ENCODE results near the gene ZNF12.
"Not testable (repeated sequence)": the region's sequence is repeated elsewhere in the genome, so short reads cannot be mapped to it uniquely, and the experiment has no call there.

Gene ZNF12

GRCh38 chr7:6706666-6707407 is at the start of gene ZNF12:
Gene ZNF12 (minus strand): TSS chr7:6706947. CDS start chr7:6705173, 1,774 bp downstream.
- peak; percentile 89 for DNase-seq (ENCODE audit: low read depth)

DNA sequence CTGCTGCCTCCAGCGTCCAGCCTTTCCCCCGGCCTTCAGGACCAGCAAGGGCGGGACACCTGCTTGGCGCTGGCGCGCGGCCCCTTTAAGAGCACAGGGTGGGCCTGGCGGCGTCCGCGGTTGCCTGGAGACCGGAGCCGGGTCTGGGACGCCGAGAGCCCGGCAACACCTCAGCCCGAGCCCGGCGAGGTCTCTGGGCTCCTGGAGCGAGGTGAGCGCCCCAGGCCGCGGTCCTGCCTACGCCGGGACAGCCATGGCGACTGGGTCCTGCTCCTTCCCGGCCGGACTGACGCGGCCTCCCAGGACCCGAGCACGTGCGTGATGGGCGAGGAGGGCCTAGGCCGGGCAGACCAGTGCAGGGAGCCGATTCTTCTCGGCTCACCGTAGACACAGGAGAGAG is 47.2 kb upstream of the ZNF12 start, which contains the start of gene RSPH10B2:
TSS of gene RSPH10B2 (plus strand) at position 140 of the 400 bp plus-strand sequence. CDS start 3,575 bp downstream, outside the sequence.
- DNase-seq (ENCODE audit: low read depth), result not testable (repeated sequence)

DNA sequence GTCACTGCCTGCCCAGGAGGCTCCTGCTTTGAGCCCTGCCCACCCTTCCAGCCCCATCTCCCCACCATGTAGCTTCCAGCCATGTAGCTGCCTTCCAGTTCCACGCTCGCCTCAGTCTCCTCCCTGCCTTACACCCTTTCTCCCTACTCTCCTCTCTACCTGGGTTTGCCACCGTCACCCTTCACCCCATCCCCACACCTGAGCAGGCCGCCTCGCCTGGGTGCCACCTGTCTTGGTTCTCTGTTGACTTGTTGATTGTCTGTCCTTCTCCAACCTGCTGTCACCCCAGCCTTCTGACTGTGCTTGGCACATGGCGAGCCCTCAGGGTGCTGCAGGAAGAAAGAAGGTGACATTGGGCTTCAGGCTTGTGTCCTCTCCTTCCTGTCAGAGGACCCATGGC is 43.4 kb upstream of the ZNF12 start:
- DNase-seq (ENCODE audit: low read depth), result not testable (repeated sequence)

GRCh38 chr7:6749335-6749734 is 42.6 kb upstream of the ZNF12 start:
- not testable (repeated sequence) for DNase-seq (ENCODE audit: low read depth)

- DNase-seq (ENCODE audit: low read depth), result not testable (repeated sequence)
These were observed 37.8 kb upstream of the ZNF12 start for GRCh38 chr7:6744410-6745100.

DNA sequence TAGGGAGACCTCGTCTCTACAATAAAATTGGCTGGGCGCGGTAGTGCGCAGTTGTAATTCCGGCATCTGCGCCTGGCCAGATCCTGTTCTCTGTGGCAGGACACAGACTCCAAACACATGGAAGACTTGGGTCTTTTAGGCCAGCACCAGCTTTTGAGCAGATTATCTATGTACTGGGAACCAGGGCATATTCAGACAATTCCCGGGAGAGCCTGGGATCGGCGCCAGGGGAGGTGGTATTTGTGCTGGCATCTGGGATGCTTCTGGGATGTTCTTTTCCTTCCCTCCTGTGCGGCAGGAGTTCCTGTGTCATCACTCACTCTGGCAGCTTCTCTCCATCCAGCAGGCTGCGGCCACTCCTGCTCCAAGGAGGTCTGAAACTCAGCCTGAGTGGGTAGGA is 31.7 kb upstream of the ZNF12 start:
- not testable (repeated sequence) for DNase-seq (ENCODE audit: low read depth)

DNA sequence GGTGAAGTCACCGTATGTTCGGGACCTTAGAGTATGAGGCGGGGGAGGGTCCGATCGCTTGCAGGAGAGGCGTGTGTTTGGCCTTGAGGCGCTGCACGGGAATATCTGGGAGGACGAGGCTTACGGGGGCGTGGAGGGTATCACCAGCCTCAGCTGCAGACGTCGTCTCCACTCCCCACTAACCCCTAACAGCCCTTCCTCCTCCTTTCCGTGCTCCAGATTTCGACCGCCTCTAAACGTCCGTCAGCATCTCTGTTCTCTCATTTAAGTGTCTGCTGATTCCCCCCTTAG is 23.5 kb upstream of the ZNF12 start:
- peak; percentile 56 for DNase-seq (ENCODE audit: low read depth)

DNA sequence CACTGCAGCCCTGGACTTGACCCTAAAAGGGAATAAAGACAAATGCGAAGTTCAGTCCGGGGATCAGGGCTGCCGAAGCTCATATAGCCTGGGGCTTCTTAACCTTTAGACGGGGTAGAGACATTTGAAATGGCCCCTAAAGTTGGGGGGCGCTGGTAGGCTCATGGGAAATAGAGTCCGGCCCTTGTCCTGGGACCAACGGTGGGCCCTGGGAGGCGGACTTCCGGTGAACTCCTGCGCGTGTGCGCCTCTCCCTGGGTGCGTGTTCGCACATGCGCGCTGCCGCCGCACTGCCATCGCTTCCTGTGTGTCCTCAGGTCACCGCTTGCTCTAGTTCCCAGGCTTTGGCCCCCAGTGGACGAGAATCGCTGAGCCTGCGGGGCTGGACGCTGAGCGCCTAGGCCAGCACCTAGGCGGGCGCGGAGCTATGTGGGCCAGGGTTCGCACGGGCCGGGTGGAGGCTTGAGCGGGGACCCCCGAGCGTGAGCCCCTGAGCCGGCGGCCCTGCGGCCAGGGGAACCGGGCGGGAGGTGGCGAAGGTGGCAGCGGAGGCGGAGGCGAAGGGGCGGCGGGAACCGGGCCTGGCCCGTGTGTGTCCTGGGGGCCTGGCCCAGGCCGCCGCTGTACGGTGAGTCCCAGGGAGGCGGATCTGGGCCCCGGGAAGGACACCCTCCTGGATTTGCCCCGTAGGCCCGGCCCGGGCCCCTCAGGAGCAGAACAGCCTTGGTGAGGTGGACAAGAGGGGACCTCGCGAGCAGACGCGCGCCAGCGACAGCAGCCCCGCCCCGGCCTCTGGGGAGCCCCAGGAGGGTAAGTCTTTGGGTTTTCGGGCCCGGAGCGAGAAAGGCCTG is 23.0 kb upstream of the ZNF12 start:
- DNase-seq (ENCODE audit: low read depth), result peak; percentile 92

DNA sequence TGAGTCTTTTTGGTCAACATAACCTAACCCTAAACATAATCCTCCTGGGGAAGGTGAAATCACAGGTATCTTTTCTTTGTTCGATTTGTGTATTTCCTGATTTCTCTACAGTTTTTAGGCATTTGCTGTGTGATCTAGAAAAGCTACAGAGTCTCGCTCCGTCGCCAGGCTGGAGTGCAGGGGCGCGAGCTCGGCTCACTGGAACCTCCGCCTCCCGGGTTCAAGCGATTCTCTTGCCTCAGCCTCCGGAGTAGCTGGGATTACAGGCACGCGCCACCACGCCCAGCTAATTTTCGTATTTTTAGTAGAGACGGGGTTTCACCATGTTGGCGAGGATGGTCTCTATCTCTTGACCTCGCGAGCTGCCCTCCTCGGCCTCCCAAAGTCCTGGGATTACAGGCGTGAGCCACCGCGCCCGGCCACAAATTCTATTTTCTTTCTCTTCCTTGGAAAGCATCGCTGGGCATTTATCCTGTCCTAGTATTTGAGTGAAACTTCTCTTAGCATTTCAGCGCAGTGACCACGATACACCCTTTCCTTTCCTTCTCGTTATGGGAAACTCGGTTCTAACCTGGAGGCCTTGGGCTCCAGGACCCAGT is 22.2 kb upstream of the ZNF12 start:
- not testable (repeated sequence) for DNase-seq (ENCODE audit: low read depth)

GRCh38 chr7:6727663-6728062 is 20.9 kb upstream of the ZNF12 start:
- DNase-seq (ENCODE audit: low read depth), result no peak

GRCh38 chr7:6726341-6726740 is 19.6 kb upstream of the ZNF12 start:
- not testable (repeated sequence) for DNase-seq (ENCODE audit: low read depth)

- no peak for DNase-seq (ENCODE audit: low read depth)
These were observed 18.3 kb upstream of the ZNF12 start for GRCh38 chr7:6725003-6725402.

DNA sequence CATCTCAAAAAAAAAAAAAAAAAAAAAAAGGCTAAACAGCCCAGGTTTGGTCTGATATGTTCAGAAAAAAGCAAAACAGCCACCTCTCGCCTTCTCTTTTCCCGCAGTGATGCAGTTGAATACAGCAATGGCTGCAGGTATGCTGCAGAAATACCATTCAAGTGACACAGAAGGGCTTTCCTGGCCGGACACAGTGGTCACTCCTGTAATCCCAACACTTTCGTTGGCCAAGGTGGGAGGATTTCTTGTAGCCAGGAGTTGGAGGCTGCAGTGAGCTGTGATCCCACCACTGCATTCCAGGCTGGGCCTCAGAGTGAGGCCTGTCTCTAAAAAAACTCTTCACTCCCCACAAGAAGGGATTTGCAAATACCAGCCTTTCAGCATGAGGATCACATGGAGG is 17.6 kb upstream of the ZNF12 start:
- DNase-seq (ENCODE audit: low read depth), result not testable (repeated sequence)

GRCh38 chr7:6718124-6718523 is 11.4 kb upstream of the ZNF12 start:
- DNase-seq (ENCODE audit: low read depth), result no peak

- not testable (repeated sequence) for DNase-seq (ENCODE audit: low read depth)
These were observed 9.2 kb upstream of the ZNF12 start for GRCh38 chr7:6715898-6716297.

DNA sequence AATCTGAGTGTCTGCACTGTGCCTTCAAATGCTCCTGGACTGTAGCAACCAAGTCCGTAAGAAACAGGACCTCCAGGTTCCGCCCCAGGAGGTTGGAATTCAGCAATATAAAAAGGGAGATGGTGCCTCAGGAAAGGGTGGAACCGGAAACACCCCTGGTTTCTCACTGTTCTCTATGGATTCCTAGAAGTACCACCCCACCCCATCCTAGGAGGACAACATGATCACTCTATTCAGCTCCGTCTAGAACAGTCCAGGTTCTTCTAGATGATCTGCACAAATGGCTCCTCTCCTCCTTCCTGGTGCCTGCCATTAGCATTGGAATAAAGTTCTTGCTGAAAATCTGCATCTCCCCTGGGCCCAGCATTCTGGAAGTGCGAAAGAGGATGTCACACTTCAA is 7.6 kb upstream of the ZNF12 start:
- no peak for DNase-seq (ENCODE audit: low read depth)

GRCh38 chr7:6709808-6710207 is 3.1 kb upstream of the ZNF12 start:
- DNase-seq (ENCODE audit: low read depth), result no peak

DNA sequence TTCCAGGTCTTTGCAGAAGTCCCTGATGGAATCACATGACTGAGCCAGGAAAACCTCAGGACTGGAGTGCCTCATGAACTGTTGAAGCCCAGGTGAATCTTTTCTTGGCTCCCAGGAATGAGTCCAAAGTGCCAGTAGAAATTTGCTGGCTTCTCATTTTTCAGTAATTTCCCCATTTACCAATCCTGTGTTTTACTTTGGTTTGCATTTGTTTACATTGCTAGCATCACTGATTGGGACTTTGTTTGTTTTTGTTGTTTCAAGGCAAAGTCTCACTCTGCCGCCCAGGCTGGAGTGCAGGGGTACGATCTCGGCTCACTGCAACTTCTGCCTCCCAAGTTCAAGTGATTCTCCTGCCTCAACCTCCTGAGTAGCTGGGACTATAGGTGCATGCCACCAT is 1.6 kb upstream of the ZNF12 start:
- no peak for DNase-seq (ENCODE audit: low read depth)

- DNase-seq (ENCODE audit: low read depth), result peak; percentile 41
These were observed 635 bp downstream of the ZNF12 start for GRCh38 chr7:6705959-6706665.

- DNase-seq (ENCODE audit: low read depth), result no peak
These were observed 4.9 kb downstream of the ZNF12 start for GRCh38 chr7:6701860-6702259.

- DNase-seq (ENCODE audit: low read depth), result no peak
These were observed 6.0 kb downstream of the ZNF12 start for GRCh38 chr7:6700793-6701192.
